SK-N-SH (cell line): Measurements from ENCODE around the gene GADD45B. TPM values are rescaled to one million over a fixed set of nuclear protein-coding genes. Genes with fewer than 3 reads are reported as not detected.

Experiments used
- CTCF ChIA-PET: fragments of 300-600, 350-600 bp; formaldehyde crosslinking; extraction: SDS; loops from one replicate; lab custom pipeline; 2021; lab: Yijun Ruan, JAX
- POLR2A ChIA-PET: fragments of 350-600 bp; sonication (Branson Sonifier 250); formaldehyde crosslinking; extraction: SDS; loops from one replicate; lab custom pipeline; 2020; ENCODE audit warnings: antibody characterized with exemption, inconsistent platforms; lab: Yijun Ruan, JAX
- DNase-seq: peaks from one replicate; pipeline ENCODE4 v3.0.0; 2012
- H2AFZ ChIP-seq: fragments of 200-600 bp; sonication (generic); 2 replicates; pipeline ENCODE4 v1.8.1; 2016; ENCODE audit warnings: antibody characterized with exemption, mild to moderate bottlenecking, low read depth
- H3F3A ChIP-seq: fragments of 200-600 bp; sonication (generic); replicated peaks from 2 replicates; pipeline ENCODE3; 2016; ENCODE audit warnings: antibody characterized with exemption, mild to moderate bottlenecking; ENCODE audit not compliant: insufficient read depth
- H3K27ac ChIP-seq, 2 experiments: fragments of 200-500 bp in 1 of 2; fragments of 200-600 bp in 1 of 2; sonication (Bioruptor generic) in 1 of 2; sonication (generic), shearing (Covaris generic) in 1 of 2; 2 replicates each; pipeline versions ENCODE4 v1.5.1 to v1.6.1; 2014 to 2016; ENCODE audit warnings: low read depth in 2 of 2, inconsistent platforms in 1 of 2, low read length in 1 of 2, mild to moderate bottlenecking in 1 of 2, mixed read lengths in 1 of 2
- H3K27me3 ChIP-seq: fragments of 200-600 bp; sonication (generic), shearing (Covaris generic); 2 replicates; pipeline ENCODE4 v1.6.1; 2016; ENCODE audit warnings: mixed run types; ENCODE audit not compliant: insufficient read depth
- H3K36me3 ChIP-seq, 2 experiments: fragments of 200-500 bp in 1 of 2; fragments of 200-600 bp in 1 of 2; sonication (Bioruptor generic) in 1 of 2; sonication (generic) in 1 of 2; replicated peaks in 1 of 2; 2 replicates each; pipeline versions ENCODE3 to v1.5.1; 2014 to 2016; ENCODE audit warnings: low read length in 1 of 2, mild to moderate bottlenecking in 1 of 2; ENCODE audit not compliant: insufficient read depth in 2 of 2, control insufficient read depth in 1 of 2
- H3K4me1 ChIP-seq, 2 experiments: fragments of 200-500 bp in 1 of 2; fragments of 200-600 bp in 1 of 2; sonication (Bioruptor generic) in 1 of 2; sonication (generic), shearing (Covaris generic) in 1 of 2; 2 replicates each; pipeline versions ENCODE4 v1.5.1 to v1.6.1; 2014 to 2016; ENCODE audit warnings: low read depth in 1 of 2, low read length in 1 of 2, mixed run types in 1 of 2; ENCODE audit not compliant: insufficient read depth in 2 of 2, control insufficient read depth in 1 of 2
- H3K4me2 ChIP-seq: fragments of 200-600 bp; sonication (generic), shearing (Covaris generic); 2 replicates; pipeline ENCODE4 v1.6.1; 2017; ENCODE audit warnings: mixed run types
- H3K4me3 ChIP-seq, 2 experiments: fragments of 200-500 bp in 1 of 2; fragments of 200-600 bp in 1 of 2; sonication (Bioruptor generic) in 1 of 2; sonication (generic), shearing (Covaris generic) in 1 of 2; 2 replicates each; pipeline versions ENCODE4 v1.5.1 to v1.8.1; 2014 to 2016; ENCODE audit warnings: low read depth in 2 of 2, inconsistent platforms in 1 of 2, low read length in 1 of 2, mild to moderate bottlenecking in 1 of 2, mixed read lengths in 1 of 2, moderate library complexity in 1 of 2
- H3K79me2 ChIP-seq: fragments of 200-600 bp; sonication (generic); 2 replicates; pipeline ENCODE4 v1.8.1; 2017; ENCODE audit warnings: mild to moderate bottlenecking; ENCODE audit not compliant: insufficient read depth
- H3K9ac ChIP-seq: fragments of 200-600 bp; sonication (generic); 2 replicates; pipeline ENCODE4 v1.6.1; 2017; ENCODE audit warnings: mixed run types
- H3K9me2 ChIP-seq: fragments of 200-600 bp; sonication (generic); 2 replicates; pipeline ENCODE4 v1.6.1; 2017; ENCODE audit warnings: mixed run types
- H3K9me3 ChIP-seq: fragments of 200-600 bp; sonication (generic); 2 replicates; pipeline ENCODE4 v1.6.1; 2017; ENCODE audit warnings: mixed run types, mild to moderate bottlenecking, moderate library complexity
- H4K20me1 ChIP-seq: fragments of 200-600 bp; sonication (generic); 2 replicates; pipeline ENCODE4 v1.6.1; 2017; ENCODE audit warnings: mild to moderate bottlenecking, mixed run types; ENCODE audit not compliant: insufficient read depth
- ELF1 ChIP-seq: IDR thresholded peaks from 2 replicates; pipeline ENCODE4 v1.4.0; 2012
- EZH2phosphoT487 ChIP-seq: fragments of 200-600 bp; sonication (generic); IDR thresholded peaks from 2 replicates; pipeline ENCODE4 v1.6.1; 2017; ENCODE audit warnings: low read depth, mixed run types, mild to moderate bottlenecking, antibody characterized with exemption, moderate library complexity, borderline replicate concordance
- FOSL2 ChIP-seq: IDR thresholded peaks from 2 replicates; pipeline ENCODE4 v1.4.0; 2012; ENCODE audit warnings: low read depth, mild to moderate bottlenecking, moderate library complexity, borderline replicate concordance
- FOXJ3 ChIP-seq: sonication (generic); formaldehyde crosslinking; IDR thresholded peaks from 2 replicates; pipeline ENCODE4 v1.5.1; 2020; ENCODE audit warnings: mild to moderate bottlenecking, missing genetic modification reagents
- FOXM1 ChIP-seq: IDR thresholded peaks from 2 replicates; pipeline ENCODE4 v1.4.0; 2012; ENCODE audit warnings: low read depth, mild to moderate bottlenecking
- GABPA ChIP-seq: IDR thresholded peaks from 2 replicates; pipeline ENCODE4 v1.4.0; 2012; ENCODE audit warnings: low read depth, mild to moderate bottlenecking
- JUND ChIP-seq: IDR thresholded peaks from 2 replicates; pipeline ENCODE4 v1.4.0; 2012
- MEF2A ChIP-seq: IDR thresholded peaks from 2 replicates; pipeline ENCODE4 v1.4.0; 2012; ENCODE audit warnings: low read depth, borderline replicate concordance
- PBX3 ChIP-seq: IDR thresholded peaks from 2 replicates; pipeline ENCODE4; 2012
- SIN3A ChIP-seq: IDR thresholded peaks from 2 replicates; pipeline ENCODE4 v1.6.1; 2012; ENCODE audit warnings: low read depth, mild to moderate bottlenecking, low read length, moderate library complexity, borderline replicate concordance
- SMC3 ChIP-seq: IDR thresholded peaks from 2 replicates; pipeline ENCODE4 v1.6.1; 2012; ENCODE audit warnings: low read depth, low read length, improper control_type of control experiment
- TAF1 ChIP-seq: IDR thresholded peaks from 2 replicates; pipeline ENCODE4 v1.6.1; 2012; ENCODE audit warnings: low read depth, mild to moderate bottlenecking, low read length, moderate library complexity, borderline replicate concordance
- TEAD4 ChIP-seq: IDR thresholded peaks from 2 replicates; pipeline ENCODE4 v1.4.0; 2012; ENCODE audit warnings: mild to moderate bottlenecking, borderline replicate concordance; ENCODE audit not compliant: insufficient read depth
- WGBS: methylation state at CpG from one replicate; pipeline ENCODE4 v1.1.6; 2017; ENCODE audit warnings: low lambda C conversion rate; 5-methylcytosine and 5-hydroxymethylcytosine counted together
- polyA plus RNA-seq, 3 experiments: library from polyadenylated mRNA; depleted of rRNA; stranded (reverse); fragments of >200 nt; gene quantifications; 2 replicates each; pipeline ENCODE4 v1.2.3, GENCODE V29; 2012
- TF ChIP-seq, protein P1 (sequence below): fragments of 200-600 bp; sonication (generic); IDR thresholded peaks from 2 replicates; pipeline ENCODE4 v1.6.1; 2017; ENCODE audit warnings: antibody characterized with exemption, mild to moderate bottlenecking, moderate library complexity
- TF ChIP-seq, protein P2 (sequence below): IDR thresholded peaks from 2 replicates; pipeline ENCODE4 v1.4.0; 2012; ENCODE audit warnings: low read depth, borderline replicate concordance

GADD45B gene
- polyA plus RNA-seq, 1 of the 3 experiments (the other 2 are of a cell fraction): 67.6 TPM

DNA sequence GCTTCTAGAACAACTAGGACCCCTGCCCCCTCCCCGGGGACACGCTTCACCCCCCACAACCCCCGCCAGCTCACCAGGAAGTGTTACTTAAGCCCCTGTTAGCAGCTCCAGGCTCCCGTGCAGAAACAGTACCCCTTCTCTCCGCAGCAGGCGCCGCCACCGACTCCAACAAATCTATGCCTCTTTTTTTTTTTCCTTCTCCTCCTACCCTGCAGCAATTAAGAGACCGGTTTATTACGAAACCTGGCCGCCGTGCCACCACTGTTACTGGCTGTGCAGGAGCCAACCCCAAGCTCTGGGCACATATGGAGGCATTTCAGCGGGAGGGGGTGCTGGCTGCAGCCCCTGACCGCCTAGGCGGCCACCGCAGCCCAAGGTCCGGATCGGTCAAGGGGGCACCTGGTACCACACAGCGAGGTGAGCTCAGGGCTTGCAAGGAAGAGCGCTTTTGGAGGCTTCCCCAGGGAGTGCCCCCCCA, 2.4 kb downstream of the GADD45B start:
- Histone ChIP-seq H2AFZ (no peak overlapping the region), H4K20me1 (peaks cover 31% of the 10 kb centered on the region), H3K4me2 (peak overlapping the region; percentile 92), H3K4me3 (peak overlapping the region; percentile 67 to 100), H3K27me3 (no peaks in the 10 kb centered on the region), H3K9ac (peak overlapping the region; percentile 97), H3K9me3 (peaks cover 4% of the 10 kb centered on the region; the same call in 1 of the 2 replicates), H3K36me3 (peaks cover 0 to 5% of the 10 kb centered on the region in 2 experiments), H3K9me2 (no peaks in the 10 kb centered on the region), H3F3A (peaks cover 45% of the 10 kb centered on the region), H3K27ac (peak overlapping the region in 1 of 2 experiments; percentile 88; a peak in 2 of 4 replicates)
- DNase-seq: peak; percentile 63
- POLR2A ChIA-PET: interaction anchor here (0.6 kb wide), 1 partner anchor 43 kb away, joined by 5 read pairs; no protein-coding TSS in a partner anchor
- CTCF ChIA-PET: interaction anchor here (0.8 to 21.1 kb wide), 14 partner anchors 9 to 271 kb away, joined by 3 to 309 read pairs (median 3); no protein-coding TSS in a partner anchor
- WGBS: 6% methylated on average over 20 of the region's 20 CpGs
- TF ChIP-seq SMC3 (no peak), FOSL2 (no peak), TEAD4 (no peak), EZH2phosphoT487 (no peak), GABPA (no peak), TAF1 (no peak), FOXM1 (no peak)
- TF ChIP-seq, protein P1, sequence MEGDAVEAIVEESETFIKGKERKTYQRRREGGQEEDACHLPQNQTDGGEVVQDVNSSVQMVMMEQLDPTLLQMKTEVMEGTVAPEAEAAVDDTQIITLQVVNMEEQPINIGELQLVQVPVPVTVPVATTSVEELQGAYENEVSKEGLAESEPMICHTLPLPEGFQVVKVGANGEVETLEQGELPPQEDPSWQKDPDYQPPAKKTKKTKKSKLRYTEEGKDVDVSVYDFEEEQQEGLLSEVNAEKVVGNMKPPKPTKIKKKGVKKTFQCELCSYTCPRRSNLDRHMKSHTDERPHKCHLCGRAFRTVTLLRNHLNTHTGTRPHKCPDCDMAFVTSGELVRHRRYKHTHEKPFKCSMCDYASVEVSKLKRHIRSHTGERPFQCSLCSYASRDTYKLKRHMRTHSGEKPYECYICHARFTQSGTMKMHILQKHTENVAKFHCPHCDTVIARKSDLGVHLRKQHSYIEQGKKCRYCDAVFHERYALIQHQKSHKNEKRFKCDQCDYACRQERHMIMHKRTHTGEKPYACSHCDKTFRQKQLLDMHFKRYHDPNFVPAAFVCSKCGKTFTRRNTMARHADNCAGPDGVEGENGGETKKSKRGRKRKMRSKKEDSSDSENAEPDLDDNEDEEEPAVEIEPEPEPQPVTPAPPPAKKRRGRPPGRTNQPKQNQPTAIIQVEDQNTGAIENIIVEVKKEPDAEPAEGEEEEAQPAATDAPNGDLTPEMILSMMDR: peak; percentile 29; the same call in 1 of the 2 replicates
- TF ChIP-seq, all 33 proteins: peak for 1
- H3K79me2 ChIP-seq: peaks cover 45% of the 10 kb centered on the region
- H3K4me1 ChIP-seq: peaks cover 6 to 27% of the 10 kb centered on the region in 2 experiments; a peak in 1 of 4 replicates

- H3K4me2 ChIP-seq: peak overlapping the region; percentile 92
- 16% methylated on average over 30 of the region's 39 CpGs for WGBS
- peaks cover 31% of the 10 kb centered on the region for H4K20me1 ChIP-seq
- TF ChIP-seq JUND (no peak), FOXJ3 (no peak), PBX3 (peak; percentile 2; the same call in 1 of the 2 replicates), ELF1 (peak; percentile 27; the same call in 1 of the 2 replicates), SIN3A (peak; percentile 2; the same call in 1 of the 2 replicates), MEF2A (no peak)
- TF ChIP-seq, protein P2, sequence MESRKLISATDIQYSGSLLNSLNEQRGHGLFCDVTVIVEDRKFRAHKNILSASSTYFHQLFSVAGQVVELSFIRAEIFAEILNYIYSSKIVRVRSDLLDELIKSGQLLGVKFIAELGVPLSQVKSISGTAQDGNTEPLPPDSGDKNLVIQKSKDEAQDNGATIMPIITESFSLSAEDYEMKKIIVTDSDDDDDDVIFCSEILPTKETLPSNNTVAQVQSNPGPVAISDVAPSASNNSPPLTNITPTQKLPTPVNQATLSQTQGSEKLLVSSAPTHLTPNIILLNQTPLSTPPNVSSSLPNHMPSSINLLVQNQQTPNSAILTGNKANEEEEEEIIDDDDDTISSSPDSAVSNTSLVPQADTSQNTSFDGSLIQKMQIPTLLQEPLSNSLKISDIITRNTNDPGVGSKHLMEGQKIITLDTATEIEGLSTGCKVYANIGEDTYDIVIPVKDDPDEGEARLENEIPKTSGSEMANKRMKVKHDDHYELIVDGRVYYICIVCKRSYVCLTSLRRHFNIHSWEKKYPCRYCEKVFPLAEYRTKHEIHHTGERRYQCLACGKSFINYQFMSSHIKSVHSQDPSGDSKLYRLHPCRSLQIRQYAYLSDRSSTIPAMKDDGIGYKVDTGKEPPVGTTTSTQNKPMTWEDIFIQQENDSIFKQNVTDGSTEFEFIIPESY: no peak
- peaks cover 5% of the 10 kb centered on the region; the same call in 1 of the 2 replicates for H3K9me3 ChIP-seq
- H3K27ac ChIP-seq: peak overlapping the region in 1 of 2 experiments; percentile 88; a peak in 2 of 4 replicates
- H3K9ac ChIP-seq: peak overlapping the region; percentile 97; the same call in 1 of the 2 replicates
- peaks cover 6 to 27% of the 10 kb centered on the region in 2 experiments; a peak in 1 of 4 replicates for H3K4me1 ChIP-seq
- H3F3A ChIP-seq: peaks cover 45% of the 10 kb centered on the region
- no peaks in the 10 kb centered on the region for H3K9me2 ChIP-seq
- H3K79me2 ChIP-seq: peaks cover 45% of the 10 kb centered on the region
- H3K36me3 ChIP-seq: peaks cover 0 to 5% of the 10 kb centered on the region in 2 experiments
- DNase-seq: no peak
- CTCF ChIA-PET: interaction anchor here (0.8 to 21.1 kb wide), 11 partner anchors 9 to 270 kb away, joined by 3 to 309 read pairs (median 3); no protein-coding TSS in a partner anchor
- no peaks in the 10 kb centered on the region for H3K27me3 ChIP-seq
- POLR2A ChIA-PET: interaction anchor here (0.6 kb wide), 1 partner anchor 43 kb away, joined by 5 read pairs; no protein-coding TSS in a partner anchor
- H3K4me3 ChIP-seq: peak overlapping the region; percentile 67 to 100
- no peak overlapping the region for H2AFZ ChIP-seq
Measured at GRCh38 chr19:2478756-2479555, 3.0 kb downstream of the GADD45B start.
